ENCODE results near the gene RNU6-7.

The RNU6-7 gene

GRCh38 chr14:32201816-32202490, at the start of gene RNU6-7:
Gene RNU6-7, plus strand, starts transcription at chr14:32202045.
- in situ Hi-C loops (cut with MboI; ENCODE audit: low sequenced_read_pairs): no loop called here

GRCh38 chr14:32166029-32166428, 35.8 kb upstream of the RNU6-7 start:
- in situ Hi-C loops (cut with MboI; ENCODE audit: low sequenced_read_pairs): no loop called here

GRCh38 chr14:32166924-32167323, 34.9 kb upstream of the RNU6-7 start:
- in situ Hi-C loops (cut with MboI; ENCODE audit: low sequenced_read_pairs): no loop called here

GRCh38 chr14:32167907-32168306, 33.9 kb upstream of the RNU6-7 start:
- in situ Hi-C loops (cut with MboI; ENCODE audit: low sequenced_read_pairs): no loop called here

GRCh38 chr14:32169191-32169590, 32.7 kb upstream of the RNU6-7 start:
- in situ Hi-C loops (cut with MboI; ENCODE audit: low sequenced_read_pairs): no loop called here

- in situ Hi-C loops (cut with MboI; ENCODE audit: low sequenced_read_pairs): no loop called here
Observed at GRCh38 chr14:32171469-32171868, 30.4 kb upstream of the RNU6-7 start.

GRCh38 chr14:32183151-32184058, 18.4 kb upstream of the RNU6-7 start:
- in situ Hi-C loops (cut with MboI; ENCODE audit: low sequenced_read_pairs): no loop called here

GRCh38 chr14:32185097-32185496, 16.7 kb upstream of the RNU6-7 start:
- in situ Hi-C loops (cut with MboI; ENCODE audit: low sequenced_read_pairs): no loop called here

- in situ Hi-C loops (cut with MboI; ENCODE audit: low sequenced_read_pairs): no loop called here
Observed at GRCh38 chr14:32186248-32186647, 15.6 kb upstream of the RNU6-7 start.

- in situ Hi-C loops (cut with MboI; ENCODE audit: low sequenced_read_pairs): no loop called here
Observed at GRCh38 chr14:32189811-32190210, 12.0 kb upstream of the RNU6-7 start.

GRCh38 chr14:32190673-32191072, 11.2 kb upstream of the RNU6-7 start:
- in situ Hi-C loops (cut with MboI; ENCODE audit: low sequenced_read_pairs): no loop called here

- in situ Hi-C loops (cut with MboI; ENCODE audit: low sequenced_read_pairs): no loop called here
Observed at GRCh38 chr14:32192712-32193373, 9.0 kb upstream of the RNU6-7 start.

- in situ Hi-C loops (cut with MboI; ENCODE audit: low sequenced_read_pairs): no loop called here
Observed at GRCh38 chr14:32193532-32193931, 8.3 kb upstream of the RNU6-7 start.

- in situ Hi-C loops (cut with MboI; ENCODE audit: low sequenced_read_pairs): no loop called here
Observed at GRCh38 chr14:32195636-32196035, 6.2 kb upstream of the RNU6-7 start.

GRCh38 chr14:32197919-32198318, 3.9 kb upstream of the RNU6-7 start:
- in situ Hi-C loops (cut with MboI; ENCODE audit: low sequenced_read_pairs): no loop called here

GRCh38 chr14:32200368-32201192, 1.3 kb upstream of the RNU6-7 start:
- in situ Hi-C loops (cut with MboI; ENCODE audit: low sequenced_read_pairs): no loop called here

- in situ Hi-C loops (cut with MboI; ENCODE audit: low sequenced_read_pairs): no loop called here
Observed at GRCh38 chr14:32201193-32201815, 541 bp upstream of the RNU6-7 start.

- in situ Hi-C loops (cut with MboI; ENCODE audit: low sequenced_read_pairs): no loop called here
Observed at GRCh38 chr14:32202491-32202997, 699 bp downstream of the RNU6-7 start.

- in situ Hi-C loops (cut with MboI; ENCODE audit: low sequenced_read_pairs): no loop called here
Observed at GRCh38 chr14:32202998-32203882, 1.4 kb downstream of the RNU6-7 start, which contains the start of gene RNU6-8. Gene RNU6-8, minus strand, starts transcription at chr14:32203269.
